ENCODE data around the gene TMEM94. TPM values are rescaled to one million over a fixed set of nuclear protein-coding genes. Genes with fewer than 3 reads are reported as not detected.

Gene TMEM94
- total and polyA plus RNA-seq, 2 of the 13 experiments (the other 11 are each of a cell fraction or from before 2014, with no cell fraction given), result 32.6 to 134 TPM

- peak; percentile 49; the same call in 1 of the 2 replicates for TF ChIP-seq ZNF501 (CRISPR knock-in tag; IDR thresholded peaks at IDR 0.05)
- TF ChIP-seq ZNF264 (CRISPR knock-in tag; IDR thresholded peaks at IDR 0.05), result no peak
- TF ChIP-seq SAP130 (CRISPR knock-in tag; IDR thresholded peaks at IDR 0.05; ENCODE audit: low read depth), result peak; percentile 75
- TF ChIP-seq TSC22D2 (CRISPR knock-in tag; IDR thresholded peaks at IDR 0.05; ENCODE audit: borderline replicate concordance), result 0 out of 2 replicates have a peak, but pooled peaks have one; percentile 42
- peak; percentile 46; the same call in 1 of the 2 replicates for TF ChIP-seq KAT7 (CRISPR knock-in tag; IDR thresholded peaks at IDR 0.05; ENCODE audit: borderline replicate concordance)
- no peak for TF ChIP-seq SRF (IDR thresholded peaks at IDR 0.05; ENCODE audit: low read depth, low read length)
- no peak for TF ChIP-seq KIAA2018 (CRISPR knock-in tag; IDR thresholded peaks at IDR 0.05; ENCODE audit: borderline replicate concordance)
- TF ChIP-seq ZNF646 (CRISPR knock-in tag; IDR thresholded peaks at IDR 0.05), result no peak
- TF ChIP-seq ZNF616 (CRISPR knock-in tag; IDR thresholded peaks at IDR 0.05; ENCODE audit: low read depth), result no peak
- TF ChIP-seq MIXL1 (CRISPR knock-in tag; IDR thresholded peaks at IDR 0.05), result peak; percentile 54; the same call in 1 of the 2 replicates
- TF ChIP-seq MYPOP (CRISPR knock-in tag; IDR thresholded peaks at IDR 0.05), result peak; percentile 45; the same call in 1 of the 2 replicates
- TF ChIP-seq ZNF614 (CRISPR knock-in tag; IDR thresholded peaks at IDR 0.05; ENCODE audit: borderline replicate concordance), result peak; percentile 82
- TF ChIP-seq KDM2A (CRISPR knock-in tag; IDR thresholded peaks at IDR 0.05; ENCODE audit: borderline replicate concordance, low read depth), result peak; percentile 62
These were observed 43.7 kb upstream of the TMEM94 start (continued) for GRCh38 chr17:75412455-75413317.

All from HepG2 (cell line).